K562 (cell line): ENCODE data around the gene EPS8.

Source experiments
- ATF1 ChIP-seq, 2 experiments: fragments of 450-650 bp in 1 of 2; IDR thresholded peaks; 2 replicates each; pipeline ENCODE4 v1.6.1; 2016; ENCODE audit warnings: missing compliant biosample characterization in 1 of 2, missing genetic modification characterization in 1 of 2
- ATF6 ChIP-seq: sonication (generic); formaldehyde crosslinking; IDR thresholded peaks from 2 replicates; pipeline ENCODE4 v1.4.0; 2020; ENCODE audit warnings: mild to moderate bottlenecking, missing genetic modification reagents
- CHAMP1 ChIP-seq: fragments of 450-650 bp; IDR thresholded peaks from 2 replicates; pipeline ENCODE4 v1.6.1; 2016; ENCODE audit warnings: mild to moderate bottlenecking
- FOXM1 ChIP-seq, 2 experiments: fragments of 450-650 bp in 1 of 2; sonication (generic) in 1 of 2; formaldehyde crosslinking in 1 of 2; IDR thresholded peaks; 2 replicates each; pipeline versions ENCODE4 v1.6.1 to v1.9.0; 2017 to 2022; ENCODE audit warnings: low read depth in 2 of 2, mild to moderate bottlenecking in 2 of 2, missing genetic modification reagents in 1 of 2, moderate library complexity in 1 of 2
- HDAC6 ChIP-seq: IDR thresholded peaks from 2 replicates; pipeline ENCODE4 v1.6.1; 2012; ENCODE audit warnings: low read depth, mild to moderate bottlenecking, control low read depth, inconsistent platforms, low read length, moderate library complexity
- HNRNPLL ChIP-seq: fragments of 200-400 bp; formaldehyde crosslinking; IDR thresholded peaks from 2 replicates; pipeline ENCODE4 v1.6.1; 2017; ENCODE audit warnings: low read length, low read depth, mild to moderate bottlenecking; ENCODE audit not compliant: poor library complexity, severe bottlenecking
- NFYB ChIP-seq: IDR thresholded peaks from 2 replicates; pipeline ENCODE4 v1.6.1; 2011; ENCODE audit warnings: mild to moderate bottlenecking, moderate library complexity; ENCODE audit not compliant: insufficient read length; ENCODE audit errors: extremely low read depth
- SMARCE1 ChIP-seq: fragments of 450-650 bp; IDR thresholded peaks from 2 replicates; pipeline ENCODE4 v1.7.1; 2016; ENCODE audit warnings: mild to moderate bottlenecking
- ZNF407 ChIP-seq: fragments of 450-650 bp; IDR thresholded peaks from 2 replicates; pipeline ENCODE4 v1.6.1; 2016; ENCODE audit warnings: low read depth

DNA sequence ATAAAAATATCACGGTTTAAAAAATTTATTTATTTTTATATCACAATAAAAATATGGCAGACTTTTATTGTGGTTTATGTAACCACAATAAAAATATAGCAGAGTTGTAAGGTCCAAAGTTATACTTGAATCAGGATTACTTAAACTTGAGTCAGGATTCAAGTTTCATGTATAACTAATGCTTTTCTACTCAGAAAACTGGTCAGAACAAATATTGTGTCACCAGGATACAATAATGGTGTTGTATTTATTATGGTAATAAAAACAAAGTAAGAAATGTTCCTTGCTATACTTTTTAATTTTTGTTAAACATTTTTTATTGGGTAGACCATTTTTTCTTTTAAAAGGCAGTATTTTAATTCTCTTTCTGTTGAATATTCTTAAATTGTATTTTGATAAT is 29.2 kb upstream of the EPS8 start:
- no peak for TF ChIP-seq ZNF407
- no peak for TF ChIP-seq CHAMP1
- TF ChIP-seq ATF1 (CRISPR knock-in tag; IDR thresholded peaks at IDR 0.05): no peak
- no peak for TF ChIP-seq ATF1 (tag; IDR thresholded peaks at IDR 0.05)
- TF ChIP-seq HNRNPLL: no peak
- no peak for TF ChIP-seq SMARCE1
- TF ChIP-seq HDAC6: no peak
- TF ChIP-seq ATF6 (CRISPR knock-in tag): no peak
- TF ChIP-seq FOXM1 (IDR thresholded peaks at IDR 0.05; ENCODE audit: low read depth): no peak
- no peak for TF ChIP-seq FOXM1 (CRISPR knock-in tag; IDR thresholded peaks at IDR 0.05; ENCODE audit: low read depth)
- no peak for TF ChIP-seq NFYB
